Mesothelial cell of epicardium (in vitro differentiated cells): ENCODE measurements around the gene NOTCH1. TPM values are rescaled to one million over a fixed set of nuclear protein-coding genes. Genes with fewer than 3 reads are reported as not detected.
A peak's percentile ranks its signal among the peaks of the same experiment; 100 is the strongest.

Experiments
- DNase-seq, 2 experiments: peaks; one replicate each; pipeline ENCODE4 v3.0.0; 2021; ENCODE audit warnings: low spot score in 2 of 2; ENCODE audit not compliant: unreplicated experiment in 2 of 2
- H3K27ac Mint-ChIP-seq: 2 replicates; pipeline ENCODE4 v1.8.0; 2021; ENCODE audit warnings: mixed read lengths
- H3K27me3 Mint-ChIP-seq: 2 replicates; pipeline ENCODE4 v1.8.0; 2021; ENCODE audit warnings: low read depth, mixed read lengths
- H3K36me3 Mint-ChIP-seq: 2 replicates; pipeline ENCODE4 v1.8.0; 2021; ENCODE audit warnings: mixed read lengths
- H3K4me1 Mint-ChIP-seq: 2 replicates; pipeline ENCODE4 v1.8.0; 2021; ENCODE audit warnings: mixed read lengths
- H3K4me3 Mint-ChIP-seq: 2 replicates; pipeline ENCODE4 v1.8.0; 2021; ENCODE audit warnings: mild to moderate bottlenecking, moderate library complexity, mixed read lengths
- H3K9me3 Mint-ChIP-seq: 2 replicates; pipeline ENCODE4 v1.8.0; 2021; ENCODE audit warnings: mixed read lengths
- total RNA-seq: library from RNA; stranded (reverse); gene quantifications from 3 replicates; pipeline ENCODE4 v1.2.1, GENCODE V29; 2021
- TF ChIP-seq, protein P1 (sequence below): fragments of 200-600 bp; sonication (generic); IDR thresholded peaks from one replicate; pipeline ENCODE4 v1.5.0; 2021; ENCODE audit warnings: antibody characterized with exemption; ENCODE audit not compliant: unreplicated experiment

The NOTCH1 gene
- total RNA-seq, 1 donor from 2014 or later: 107 TPM

DNA sequence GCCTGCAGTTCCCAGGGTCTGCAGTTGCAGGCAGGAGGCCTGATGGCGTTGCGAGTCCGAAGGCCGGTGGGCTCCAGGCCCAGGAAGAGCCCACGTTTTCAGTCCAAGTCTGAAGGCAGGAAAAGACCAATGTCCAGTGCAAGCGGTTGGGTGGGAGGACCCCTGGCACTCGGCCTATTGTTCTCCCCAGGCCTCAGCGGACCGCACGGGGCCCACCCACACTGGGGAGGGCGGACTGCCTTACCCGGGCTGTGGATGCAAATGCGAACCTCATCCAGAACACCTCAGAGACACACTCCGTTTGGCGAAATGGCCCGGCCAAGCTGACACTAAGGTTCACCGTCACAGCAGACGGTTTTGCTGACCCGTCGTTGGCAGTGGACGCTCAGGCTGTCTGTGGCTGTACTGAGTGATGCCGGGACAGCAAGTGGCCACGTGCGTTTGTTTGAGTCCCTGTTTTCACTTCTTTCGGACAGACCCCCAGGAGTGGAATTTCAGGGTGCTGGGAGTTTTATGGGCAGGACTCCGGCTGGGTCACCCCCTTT is 52.8 kb downstream of the NOTCH1 start:
- Mint-ChIP-seq H3K4me1 (no peaks in the 10 kb centered on the region), H3K27ac (no peak overlapping the region), H3K4me3 (no peak overlapping the region), H3K27me3 (no peaks in the 10 kb centered on the region), H3K9me3 (no peaks in the 10 kb centered on the region), H3K36me3 (peaks cover 4% of the 10 kb centered on the region)
- no peak for DNase-seq
- TF ChIP-seq, protein P1, sequence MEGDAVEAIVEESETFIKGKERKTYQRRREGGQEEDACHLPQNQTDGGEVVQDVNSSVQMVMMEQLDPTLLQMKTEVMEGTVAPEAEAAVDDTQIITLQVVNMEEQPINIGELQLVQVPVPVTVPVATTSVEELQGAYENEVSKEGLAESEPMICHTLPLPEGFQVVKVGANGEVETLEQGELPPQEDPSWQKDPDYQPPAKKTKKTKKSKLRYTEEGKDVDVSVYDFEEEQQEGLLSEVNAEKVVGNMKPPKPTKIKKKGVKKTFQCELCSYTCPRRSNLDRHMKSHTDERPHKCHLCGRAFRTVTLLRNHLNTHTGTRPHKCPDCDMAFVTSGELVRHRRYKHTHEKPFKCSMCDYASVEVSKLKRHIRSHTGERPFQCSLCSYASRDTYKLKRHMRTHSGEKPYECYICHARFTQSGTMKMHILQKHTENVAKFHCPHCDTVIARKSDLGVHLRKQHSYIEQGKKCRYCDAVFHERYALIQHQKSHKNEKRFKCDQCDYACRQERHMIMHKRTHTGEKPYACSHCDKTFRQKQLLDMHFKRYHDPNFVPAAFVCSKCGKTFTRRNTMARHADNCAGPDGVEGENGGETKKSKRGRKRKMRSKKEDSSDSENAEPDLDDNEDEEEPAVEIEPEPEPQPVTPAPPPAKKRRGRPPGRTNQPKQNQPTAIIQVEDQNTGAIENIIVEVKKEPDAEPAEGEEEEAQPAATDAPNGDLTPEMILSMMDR: no peak

DNA sequence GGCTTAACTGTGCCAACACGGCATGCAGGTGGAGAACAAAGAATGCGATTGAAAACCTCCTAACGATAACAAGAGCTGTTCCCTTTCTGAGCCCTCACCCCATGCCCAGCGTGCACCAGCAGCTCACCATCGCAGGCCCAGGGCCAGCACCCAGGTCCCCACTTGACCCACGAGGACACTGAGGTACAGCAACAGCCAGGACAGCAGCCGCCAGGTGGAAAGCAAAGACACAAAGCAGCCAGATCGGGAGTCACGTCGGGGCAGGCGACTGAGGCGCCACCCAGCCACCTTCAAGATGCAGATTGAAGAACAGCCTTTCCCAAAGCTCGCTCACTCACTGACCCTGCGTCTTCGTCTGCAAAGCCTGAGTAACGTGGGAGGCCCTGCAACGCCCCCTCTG is 56.1 kb downstream of the NOTCH1 start:
- TF ChIP-seq, protein P1: no peak
- Mint-ChIP-seq H3K9me3 (no peaks in the 10 kb centered on the region), H3K27ac (no peak overlapping the region), H3K36me3 (peaks cover 4% of the 10 kb centered on the region), H3K4me3 (no peak overlapping the region), H3K4me1 (peaks cover 4% of the 10 kb centered on the region), H3K27me3 (no peaks in the 10 kb centered on the region)
- DNase-seq: no peak

DNA sequence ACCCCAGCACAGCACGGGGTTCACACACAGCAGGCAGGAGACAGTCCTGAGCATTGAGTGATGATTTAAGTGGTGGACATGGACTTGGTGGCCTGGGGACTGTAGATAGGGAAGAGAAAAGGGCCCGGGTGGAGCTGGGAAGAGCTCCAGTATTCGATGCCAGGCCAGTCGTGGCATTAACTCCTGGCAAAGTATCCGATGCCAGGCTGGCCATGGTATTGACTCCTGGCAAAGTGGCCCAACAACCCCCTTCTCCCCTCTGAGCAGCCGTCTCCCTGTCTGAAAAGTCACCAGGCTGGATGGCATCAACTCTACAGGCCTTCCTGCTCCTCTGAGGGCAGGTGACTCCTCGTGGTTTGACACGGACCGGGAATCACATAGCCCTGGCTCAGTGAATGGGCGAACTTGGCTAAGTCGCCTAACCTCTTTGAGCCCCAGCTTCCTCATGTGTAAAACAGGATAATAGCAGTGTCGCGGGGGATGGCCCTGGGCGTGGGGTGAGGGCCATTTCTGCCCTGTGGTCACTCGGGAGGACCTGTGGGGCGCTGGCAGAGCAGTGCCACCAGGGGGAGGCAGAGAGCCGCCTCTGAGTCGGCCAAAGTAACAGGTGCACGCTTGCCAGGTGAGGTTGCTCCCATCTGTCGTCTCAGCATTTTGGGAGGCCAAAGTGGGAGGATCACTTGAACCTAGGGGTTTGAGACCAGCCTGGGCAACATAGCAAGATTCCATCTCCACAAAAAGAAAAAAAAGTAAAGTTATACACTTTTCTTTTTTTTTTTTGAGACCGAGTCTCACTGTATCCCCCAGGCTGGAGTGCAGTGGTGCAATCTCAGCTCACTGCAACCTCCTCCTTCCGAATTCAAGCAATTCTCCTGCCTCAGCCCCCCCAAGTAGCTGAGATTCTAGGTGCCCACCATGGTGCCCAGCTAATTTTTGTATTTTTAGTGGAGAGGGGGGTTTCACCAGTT is 57.3 kb downstream of the NOTCH1 start:
- H3K9me3 Mint-ChIP-seq: no peaks in the 10 kb centered on the region
- peak in 1 of 2 experiments; percentile 89 for DNase-seq
- peaks cover 4% of the 10 kb centered on the region for H3K36me3 Mint-ChIP-seq
- no peak overlapping the region for H3K4me3 Mint-ChIP-seq
- no peaks in the 10 kb centered on the region for H3K27me3 Mint-ChIP-seq
- TF ChIP-seq, protein P1: peak; percentile 95
- peaks cover 6% of the 10 kb centered on the region for H3K4me1 Mint-ChIP-seq
- H3K27ac Mint-ChIP-seq: no peak overlapping the region

DNA sequence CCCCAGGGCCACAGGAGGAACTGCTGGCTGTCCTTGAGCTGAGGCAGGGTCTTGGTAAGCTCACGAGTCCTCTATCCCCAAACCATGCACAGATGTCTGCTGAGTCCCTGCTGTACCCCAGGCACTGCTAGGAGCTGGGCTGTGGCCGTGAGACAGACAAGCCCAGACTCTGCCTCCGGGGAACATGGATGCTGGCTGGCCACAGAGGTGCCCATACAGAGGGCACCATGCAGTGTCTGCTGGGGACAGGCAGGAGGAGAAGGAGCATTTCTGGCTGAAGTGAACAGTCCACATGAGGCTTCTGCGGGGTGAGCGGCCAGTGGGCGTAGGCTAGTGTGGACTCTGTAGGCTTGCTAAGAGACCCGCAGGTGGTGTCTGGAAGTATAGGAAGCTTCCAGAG is 58.2 kb downstream of the NOTCH1 start:
- TF ChIP-seq, protein P1: no peak
- peaks cover 6% of the 10 kb centered on the region for H3K4me1 Mint-ChIP-seq
- H3K27me3 Mint-ChIP-seq: no peaks in the 10 kb centered on the region
- H3K9me3 Mint-ChIP-seq: no peaks in the 10 kb centered on the region
- no peak overlapping the region for H3K27ac Mint-ChIP-seq
- no peak overlapping the region for H3K4me3 Mint-ChIP-seq
- H3K36me3 Mint-ChIP-seq: peaks cover 2% of the 10 kb centered on the region
- no peak for DNase-seq

DNA sequence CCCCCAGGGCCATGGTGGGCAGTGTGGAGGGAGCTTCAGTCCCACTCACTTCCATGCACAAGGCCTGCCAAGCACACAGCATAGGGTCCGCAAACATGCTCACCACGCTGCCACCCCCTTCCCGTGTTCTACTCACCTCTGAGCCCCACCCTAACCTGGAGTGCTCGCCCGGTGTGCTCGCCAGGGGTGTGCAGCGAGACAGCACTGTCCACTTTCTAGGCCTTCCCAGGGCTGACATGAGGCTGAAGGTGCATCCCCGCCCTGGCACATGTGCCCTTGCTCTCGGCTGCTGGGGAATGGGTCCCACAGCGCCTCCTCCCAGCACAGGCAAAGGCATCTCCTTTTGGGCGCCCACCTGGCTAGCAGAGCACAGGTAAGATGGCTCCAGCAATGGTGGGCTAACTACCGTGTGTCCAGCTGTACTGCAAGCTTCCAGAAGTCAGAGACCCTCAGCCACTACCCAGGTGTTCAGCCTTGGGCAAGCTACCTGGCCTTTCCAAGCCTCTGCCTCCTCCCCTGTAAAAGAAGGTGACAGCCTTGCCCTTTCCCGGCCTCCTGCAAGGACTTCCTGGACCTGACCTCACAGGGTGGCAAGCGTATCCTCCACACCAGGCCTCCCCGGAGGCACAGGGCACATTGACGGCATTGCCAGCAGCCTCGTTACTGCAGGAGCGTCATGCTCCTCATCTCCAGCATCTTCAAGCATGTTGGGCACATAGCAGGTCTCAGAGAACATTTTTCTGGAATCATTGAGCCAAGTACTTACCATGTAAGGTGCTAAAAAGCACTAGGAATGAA is 58.8 kb downstream of the NOTCH1 start:
- Mint-ChIP-seq H3K4me3 (no peak overlapping the region), H3K9me3 (no peaks in the 10 kb centered on the region)
- TF ChIP-seq, protein P1: no peak

More for the DNA sequence above, 58.8 kb downstream of the NOTCH1 start:
- Mint-ChIP-seq H3K27ac (no peak overlapping the region), H3K4me1 (peaks cover 8% of the 10 kb centered on the region), H3K27me3 (no peaks in the 10 kb centered on the region), H3K36me3 (no peaks in the 10 kb centered on the region)
- no peak for DNase-seq
